ENCODE measurements around the gene TPST2. TPM values are rescaled to one million over a fixed set of nuclear protein-coding genes. Genes with fewer than 3 reads are reported as not detected.

Gene TPST2
- total RNA-seq, 4 donors from 2014 or later = 27.2 to 40.6 (median 32.5) TPM

DNA sequence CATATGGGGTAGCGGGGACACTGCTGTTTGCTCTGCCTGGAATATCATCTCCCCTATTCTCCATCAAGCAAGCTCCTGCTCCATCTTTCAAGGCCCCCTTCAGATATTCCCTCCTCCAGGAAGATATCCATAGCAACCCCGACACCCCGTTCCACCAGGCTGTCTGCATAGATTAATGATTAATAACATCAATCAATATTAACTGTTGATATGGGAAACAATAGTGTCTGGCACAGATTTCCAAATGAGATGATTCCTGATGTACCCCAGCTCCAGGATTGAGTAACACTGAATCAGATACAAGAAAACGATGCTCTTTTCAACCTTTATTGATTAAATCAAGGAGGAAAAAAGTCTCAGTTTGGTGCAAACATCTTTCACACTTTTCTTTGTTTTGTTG is 7.5 kb upstream of the TPST2 start:
- TF ChIP-seq, protein P1, sequence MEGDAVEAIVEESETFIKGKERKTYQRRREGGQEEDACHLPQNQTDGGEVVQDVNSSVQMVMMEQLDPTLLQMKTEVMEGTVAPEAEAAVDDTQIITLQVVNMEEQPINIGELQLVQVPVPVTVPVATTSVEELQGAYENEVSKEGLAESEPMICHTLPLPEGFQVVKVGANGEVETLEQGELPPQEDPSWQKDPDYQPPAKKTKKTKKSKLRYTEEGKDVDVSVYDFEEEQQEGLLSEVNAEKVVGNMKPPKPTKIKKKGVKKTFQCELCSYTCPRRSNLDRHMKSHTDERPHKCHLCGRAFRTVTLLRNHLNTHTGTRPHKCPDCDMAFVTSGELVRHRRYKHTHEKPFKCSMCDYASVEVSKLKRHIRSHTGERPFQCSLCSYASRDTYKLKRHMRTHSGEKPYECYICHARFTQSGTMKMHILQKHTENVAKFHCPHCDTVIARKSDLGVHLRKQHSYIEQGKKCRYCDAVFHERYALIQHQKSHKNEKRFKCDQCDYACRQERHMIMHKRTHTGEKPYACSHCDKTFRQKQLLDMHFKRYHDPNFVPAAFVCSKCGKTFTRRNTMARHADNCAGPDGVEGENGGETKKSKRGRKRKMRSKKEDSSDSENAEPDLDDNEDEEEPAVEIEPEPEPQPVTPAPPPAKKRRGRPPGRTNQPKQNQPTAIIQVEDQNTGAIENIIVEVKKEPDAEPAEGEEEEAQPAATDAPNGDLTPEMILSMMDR (IDR thresholded peaks at IDR 0.05) = no peak
- no peak for TF ChIP-seq POLR2A (IDR thresholded peaks at IDR 0.05)
- H3K9me3 ChIP-seq = no peaks in the 10 kb centered on the region
- H3K4me3 ChIP-seq = no peak overlapping the region
- H3K36me3 ChIP-seq = no peaks in the 10 kb centered on the region
- peaks cover 0 to 3% (median under 1%) of the 10 kb centered on the region in 3 donors for H3K4me1 ChIP-seq
- intact Hi-C loops (cut with DNase I) = no loop called here
- WGBS, 2 donors = 56 to 79% methylated on average over 4 of the region's 4 CpGs
- H3K27ac ChIP-seq = no peak overlapping the region
- no peak for DNase-seq
- peaks cover 0 to 30% (median 0%) of the 10 kb centered on the region in 4 donors for H3K27me3 ChIP-seq

DNA sequence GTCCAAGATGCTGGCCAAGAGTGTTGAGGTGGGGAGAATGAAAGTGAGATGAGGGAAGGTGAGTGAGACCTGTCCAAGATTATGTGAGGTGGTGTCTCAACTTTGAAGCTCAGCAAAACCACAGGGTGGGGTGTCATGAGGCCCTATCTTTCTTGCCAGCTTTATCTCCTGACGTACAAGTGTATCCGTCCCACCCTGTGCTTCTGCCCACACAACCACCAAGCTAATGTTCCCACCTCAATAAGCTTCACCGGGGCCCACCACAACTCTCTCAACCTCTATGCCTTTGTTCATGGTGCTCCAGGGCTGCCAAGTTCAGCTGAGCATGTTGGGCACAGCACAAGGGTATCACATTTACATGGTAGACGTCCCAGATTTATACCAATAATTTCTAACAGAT is 7.1 kb upstream of the TPST2 start:
- DNase-seq = no peak
- Histone ChIP-seq H3K27me3 (peaks cover 0 to 30% (median 0%) of the 10 kb centered on the region in 4 donors), H3K4me3 (no peak overlapping the region), H3K4me1 (peaks cover 0 to 8% (median 6%) of the 10 kb centered on the region in 3 donors), H3K9me3 (no peaks in the 10 kb centered on the region), H3K36me3 (no peaks in the 10 kb centered on the region), H3K27ac (no peak overlapping the region)
- TF ChIP-seq, protein P1 (IDR thresholded peaks at IDR 0.05) = no peak
- TF ChIP-seq POLR2A (IDR thresholded peaks at IDR 0.05) = no peak
- intact Hi-C loops (cut with DNase I) = no loop called here
- 76 to 94% methylated on average over 4 of the region's 4 CpGs for WGBS, 2 donors

DNA sequence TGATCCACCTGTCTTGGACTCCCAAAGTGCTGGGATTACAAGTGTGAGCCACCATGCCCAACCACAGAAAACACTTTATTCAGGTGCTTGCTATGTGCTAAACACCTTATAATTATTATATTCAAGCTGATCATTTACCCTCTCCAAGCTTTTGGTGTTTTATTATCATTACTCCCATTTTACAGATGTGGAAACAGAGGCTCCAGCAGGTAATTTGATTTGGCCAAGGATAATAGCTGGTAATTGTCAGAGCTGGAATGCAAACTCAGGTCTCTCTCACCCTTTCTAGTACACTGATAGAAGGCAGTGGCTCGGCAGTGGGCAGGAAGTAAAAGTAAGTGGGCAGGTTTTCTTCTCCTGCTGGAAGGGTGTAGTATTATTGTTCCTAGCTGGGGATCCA is 3.8 kb upstream of the TPST2 start:
- peaks cover 0 to 26% (median 21%) of the 10 kb centered on the region in 3 donors for H3K4me1 ChIP-seq
- 14 to 33% methylated on average over 1 of the region's 1 CpG for WGBS, 2 donors
- H3K4me3 ChIP-seq = no peak overlapping the region
- TF ChIP-seq, protein P1 (IDR thresholded peaks at IDR 0.05) = no peak
- TF ChIP-seq POLR2A (IDR thresholded peaks at IDR 0.05) = no peak
- DNase-seq = no peak
- no peaks in the 10 kb centered on the region for H3K9me3 ChIP-seq
- H3K27ac ChIP-seq = no peak overlapping the region
- H3K36me3 ChIP-seq = no peaks in the 10 kb centered on the region
- intact Hi-C loops (cut with DNase I) = no loop called here
- peaks cover 0 to 19% (median 0%) of the 10 kb centered on the region in 4 donors for H3K27me3 ChIP-seq

DNA sequence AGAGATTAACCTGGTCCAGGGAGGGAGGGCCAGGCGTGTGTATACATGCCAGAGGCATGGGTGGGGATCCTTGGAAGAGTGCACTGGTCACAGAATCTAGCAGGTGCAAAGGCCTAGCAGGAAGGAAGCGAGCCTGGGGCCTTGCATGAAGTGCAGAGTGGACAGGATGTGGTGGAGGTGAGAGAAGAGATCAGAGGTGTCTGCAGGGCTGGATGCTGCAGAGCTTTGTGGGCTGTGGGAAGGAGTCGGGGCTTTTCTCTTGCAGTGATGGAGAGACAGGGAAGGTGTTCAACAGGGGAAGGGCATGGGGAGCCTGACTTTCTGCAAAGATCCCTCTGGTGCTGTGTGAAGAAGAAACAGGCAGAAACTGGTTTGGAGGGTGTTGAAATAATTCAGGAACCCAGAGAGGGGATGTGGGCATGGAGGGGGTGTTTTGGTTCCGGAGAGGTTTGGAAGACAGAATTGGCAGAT is 2.5 kb upstream of the TPST2 start:
- no peaks in the 10 kb centered on the region for H3K36me3 ChIP-seq
- TF ChIP-seq POLR2A (IDR thresholded peaks at IDR 0.05) = no peak
- TF ChIP-seq, protein P1 (IDR thresholded peaks at IDR 0.05) = no peak
- no peak for DNase-seq
- H3K9me3 ChIP-seq = no peaks in the 10 kb centered on the region
- H3K4me1 ChIP-seq = peaks cover 0 to 34% (median 25%) of the 10 kb centered on the region in 3 donors
- 42 to 54% methylated on average over 3 to 4 of the region's 4 CpGs for WGBS, 2 donors
- peaks cover 0 to 10% (median 0%) of the 10 kb centered on the region in 4 donors for H3K27me3 ChIP-seq
- H3K27ac ChIP-seq = no peak overlapping the region
- intact Hi-C loops (cut with DNase I) = no loop called here
- no peak overlapping the region for H3K4me3 ChIP-seq

DNA sequence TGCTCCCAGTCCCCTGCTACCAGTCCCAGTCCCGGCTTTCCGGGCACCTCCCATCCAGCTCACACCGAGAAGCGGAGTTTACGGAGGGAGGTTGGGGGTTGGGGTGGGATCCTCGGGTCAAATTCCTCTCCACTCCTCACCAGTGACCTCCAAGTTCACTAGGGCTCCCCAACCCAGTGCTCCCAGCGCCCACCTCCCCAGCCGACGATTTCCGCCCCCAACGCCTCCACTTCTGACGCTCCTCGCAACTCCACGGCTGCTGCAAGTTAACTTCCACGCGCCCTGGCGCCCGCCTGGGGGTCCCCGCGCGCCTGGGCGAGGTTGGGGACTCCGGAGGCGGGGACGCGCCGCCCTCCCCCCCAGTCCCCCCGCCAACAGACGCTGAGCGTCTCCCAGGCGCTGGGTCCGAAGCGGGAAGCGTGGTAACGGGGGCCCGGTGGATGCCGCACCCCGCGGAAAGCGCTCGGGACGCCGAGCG is 526 bp downstream of the TPST2 start:
- no peaks in the 10 kb centered on the region for H3K27me3 ChIP-seq
- no peaks in the 10 kb centered on the region for H3K36me3 ChIP-seq
- intact Hi-C loops (cut with DNase I) = no loop called here
- H3K27ac ChIP-seq = peak overlapping the region; percentile 90 to 93 (median 91)
- no peaks in the 10 kb centered on the region for H3K9me3 ChIP-seq
- TF ChIP-seq, protein P1 (IDR thresholded peaks at IDR 0.05) = no peak
- TF ChIP-seq POLR2A (IDR thresholded peaks at IDR 0.05) = no peak
- peak overlapping the region; percentile 80 to 98 (median 80) for H3K4me3 ChIP-seq
- DNase-seq = no peak
- WGBS, 2 donors = 0% methylated on average over 2 to 15 of the region's 44 CpGs
- H3K4me1 ChIP-seq = peaks cover 15 to 64% (median 45%) of the 10 kb centered on the region in 3 donors

All from esophagus squamous epithelium (tissue), 5 donors.